A549 (cell line): Measurements from ENCODE around the gene EPS8.

Experiments used
- CEBPB ChIP-seq, 2 experiments: fragments of >200 bp in 1 of 2; sonication (Bioruptor Twin) in 1 of 2; formaldehyde crosslinking in 1 of 2; IDR thresholded peaks; 2 replicates each; pipeline ENCODE4 v1.6.1; 2012 to 2016
- JUNB ChIP-seq: fragments of >200 bp; sonication (Bioruptor Twin); formaldehyde crosslinking; IDR thresholded peaks from 2 replicates; pipeline ENCODE4 v1.6.1; 2016
- MYC ChIP-seq: IDR thresholded peaks from 2 replicates; pipeline ENCODE4 v1.6.1; 2012; ENCODE audit warnings: mild to moderate bottlenecking, inconsistent platforms, low read length, improper control_type of control experiment, borderline replicate concordance
- POLR2A ChIP-seq: IDR thresholded peaks from 2 replicates; pipeline ENCODE4 v1.6.1; 2012; ENCODE audit warnings: mild to moderate bottlenecking, low read length
- POLR2AphosphoS2 ChIP-seq: conservative IDR thresholded peaks from 2 replicates; pipeline ENCODE4 v1.6.1; 2012; ENCODE audit warnings: low read length, improper control_type of control experiment, inconsistent platforms
- RCOR1 ChIP-seq: fragments of 150-350 bp; IDR thresholded peaks from 2 replicates; pipeline ENCODE4 v1.6.1; 2014; ENCODE audit warnings: antibody characterized with exemption, low read length, low read depth
- TF ChIP-seq, protein P1 (sequence below): IDR thresholded peaks from 2 replicates; pipeline ENCODE4 v1.6.1; 2012
- TF ChIP-seq, protein P2 (sequence below): fragments of >200 bp; sonication (Bioruptor Twin); formaldehyde crosslinking; IDR thresholded peaks from 3 replicates; pipeline ENCODE4 v1.5.1; 2016
- TF ChIP-seq, protein P3 (sequence below): IDR thresholded peaks from 2 replicates; pipeline ENCODE4 v1.6.1; 2012

DNA sequence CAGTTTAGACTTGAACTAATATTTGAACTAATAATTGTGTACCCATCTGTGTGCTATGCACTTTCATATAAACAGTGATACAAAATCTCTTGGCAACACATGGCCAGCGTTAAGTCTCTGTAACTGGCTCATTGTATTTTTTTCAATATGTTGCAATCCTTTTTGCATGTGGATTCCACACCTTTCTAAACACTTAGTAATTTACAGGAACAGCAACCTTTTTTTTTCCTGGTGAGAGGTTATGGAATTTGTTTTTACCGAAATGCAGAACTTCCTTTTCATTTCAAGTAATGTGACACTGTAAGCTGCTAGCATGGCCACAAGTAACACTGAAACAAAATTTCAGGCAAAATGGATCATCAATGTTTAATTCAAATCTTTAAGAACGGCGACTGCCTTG lies 45.4 kb upstream of the EPS8 start:
- no peak for TF ChIP-seq POLR2AphosphoS2
- TF ChIP-seq CEBPB (IDR thresholded peaks at IDR 0.05): no peak
- TF ChIP-seq, protein P1, sequence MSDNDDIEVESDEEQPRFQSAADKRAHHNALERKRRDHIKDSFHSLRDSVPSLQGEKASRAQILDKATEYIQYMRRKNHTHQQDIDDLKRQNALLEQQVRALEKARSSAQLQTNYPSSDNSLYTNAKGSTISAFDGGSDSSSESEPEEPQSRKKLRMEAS: no peak
- TF ChIP-seq, protein P2, sequence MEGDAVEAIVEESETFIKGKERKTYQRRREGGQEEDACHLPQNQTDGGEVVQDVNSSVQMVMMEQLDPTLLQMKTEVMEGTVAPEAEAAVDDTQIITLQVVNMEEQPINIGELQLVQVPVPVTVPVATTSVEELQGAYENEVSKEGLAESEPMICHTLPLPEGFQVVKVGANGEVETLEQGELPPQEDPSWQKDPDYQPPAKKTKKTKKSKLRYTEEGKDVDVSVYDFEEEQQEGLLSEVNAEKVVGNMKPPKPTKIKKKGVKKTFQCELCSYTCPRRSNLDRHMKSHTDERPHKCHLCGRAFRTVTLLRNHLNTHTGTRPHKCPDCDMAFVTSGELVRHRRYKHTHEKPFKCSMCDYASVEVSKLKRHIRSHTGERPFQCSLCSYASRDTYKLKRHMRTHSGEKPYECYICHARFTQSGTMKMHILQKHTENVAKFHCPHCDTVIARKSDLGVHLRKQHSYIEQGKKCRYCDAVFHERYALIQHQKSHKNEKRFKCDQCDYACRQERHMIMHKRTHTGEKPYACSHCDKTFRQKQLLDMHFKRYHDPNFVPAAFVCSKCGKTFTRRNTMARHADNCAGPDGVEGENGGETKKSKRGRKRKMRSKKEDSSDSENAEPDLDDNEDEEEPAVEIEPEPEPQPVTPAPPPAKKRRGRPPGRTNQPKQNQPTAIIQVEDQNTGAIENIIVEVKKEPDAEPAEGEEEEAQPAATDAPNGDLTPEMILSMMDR: no peak
- no peak for TF ChIP-seq POLR2A
- TF ChIP-seq JUNB: no peak
- TF ChIP-seq, protein P3, sequence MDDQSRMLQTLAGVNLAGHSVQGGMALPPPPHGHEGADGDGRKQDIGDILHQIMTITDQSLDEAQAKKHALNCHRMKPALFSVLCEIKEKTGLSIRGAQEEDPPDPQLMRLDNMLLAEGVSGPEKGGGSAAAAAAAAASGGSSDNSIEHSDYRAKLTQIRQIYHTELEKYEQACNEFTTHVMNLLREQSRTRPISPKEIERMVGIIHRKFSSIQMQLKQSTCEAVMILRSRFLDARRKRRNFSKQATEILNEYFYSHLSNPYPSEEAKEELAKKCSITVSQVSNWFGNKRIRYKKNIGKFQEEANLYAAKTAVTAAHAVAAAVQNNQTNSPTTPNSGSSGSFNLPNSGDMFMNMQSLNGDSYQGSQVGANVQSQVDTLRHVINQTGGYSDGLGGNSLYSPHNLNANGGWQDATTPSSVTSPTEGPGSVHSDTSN: no peak
- TF ChIP-seq MYC: no peak
- no peak for TF ChIP-seq RCOR1
